Right lobe of liver (tissue), 6 donors: Measurements from ENCODE around the gene DENND1B. TPM values are rescaled to one million over a fixed set of nuclear protein-coding genes. Genes with fewer than 3 reads are reported as not detected.
A peak's percentile ranks its signal among the peaks of the same experiment; 100 is the strongest.

ENCODE experiments used
- ATAC-seq, 4 donors: fragments of 200-7000 bp; cut with Tn5 transposase; one replicate each; pipeline ENCODE4 v1.9.1; 2020; ENCODE audit warnings: mild to moderate bottlenecking in 4 of 4, moderate library complexity in 4 of 4
- DNase-seq, 3 donors: peaks; one replicate each; pipeline ENCODE4 v3.0.0-alpha.2; 2020
- H3K27ac ChIP-seq, 3 donors: fragments of 200-600 bp; one replicate each; pipeline ENCODE4 v1.8.0; 2022
- H3K27me3 ChIP-seq, 2 donors: fragments of 200-600 bp; one replicate each; pipeline ENCODE4 v1.8.0; 2022
- H3K36me3 ChIP-seq, 4 donors: fragments of 200-600 bp; sonication (generic) in 1 of 4; one replicate each; pipeline versions ENCODE4 v1.5.1 to v1.8.0; 2017 to 2022; ENCODE audit warnings: control low read depth in 1 of 4
- H3K4me1 ChIP-seq, 4 donors: fragments of 200-600 bp; sonication (generic) in 1 of 4; one replicate each; pipeline versions ENCODE4 v1.5.1 to v1.8.0; 2017 to 2022; ENCODE audit warnings: control low read depth in 1 of 4
- H3K4me3 ChIP-seq, 3 donors: fragments of 200-600 bp; one replicate each; pipeline ENCODE4 v1.8.0; 2022
- H3K9me3 ChIP-seq, 4 donors: fragments of 200-600 bp; sonication (generic) in 1 of 4; one replicate each; pipeline versions ENCODE4 v1.5.1 to v1.8.0; 2017 to 2022; ENCODE audit warnings: control low read depth in 1 of 4
- CTCF ChIP-seq, 4 donors: fragments of 200-600 bp in 3 of 4; fragments of 450-650 bp in 1 of 4; IDR thresholded peaks; one replicate each; pipeline versions ENCODE4 v1.5.1 to v1.8.0; 2016 to 2022; ENCODE audit warnings: antibody characterized with exemption in 4 of 4, mild to moderate bottlenecking in 2 of 4
- POLR2A ChIP-seq: fragments of 450-650 bp; IDR thresholded peaks from one replicate; pipeline ENCODE4 v1.6.1; 2017; ENCODE audit warnings: antibody characterized with exemption, mild to moderate bottlenecking
- WGBS: methylation state at CpG from one replicate; pipeline ENCODE4 v1.1.6; 2018; ENCODE audit warnings: low coverage, low lambda C conversion rate; ENCODE audit not compliant: insufficient coverage; ENCODE audit errors: missing lambda C conversion rate; 5-methylcytosine and 5-hydroxymethylcytosine counted together
- intact Hi-C, 2 donors: fragments of 100-400 bp; cut with DNase I; formaldehyde crosslinking; loops; one replicate each; pipeline versions ENCODE4 v1.11.2 to v1.14.1; 2022
- total RNA-seq, 6 experiments: library from RNA; depleted of rRNA in 2 of 6; stranded (reverse); fragments of >200 nt in 2 of 6; fragmentation: NEBNext Ultra II Directional in 3 of 6; extraction: Animal tissue kit (Norgen Biotek cat#: 25700) in 3 of 6; gene quantifications; one replicate each; pipeline versions ENCODE4 v1.1.0 to v1.2.4, GENCODE V29; 2016 to 2023
- donor health status: DM: no; HTN: yes; CAD: no.
- donor health status: DM: no; HTN: no; CAD: no.
- donor health status: DM: no; HTN: no; CAD: no.
- donor health status: DM: no; HTN: yes; CAD: no.
- donor health status: DM: no; HTN: yes; CAD: no.

The DENND1B gene
- total RNA-seq, 6 experiments from 2014 or later, result 6.4 to 8.9 (median 7.3) TPM

GRCh38 chr1:197615693-197616011 is 159.6 kb downstream of the DENND1B start:
- H3K27me3 ChIP-seq, result no peaks in the 10 kb centered on the region
- H3K4me1 ChIP-seq, result peaks cover 0 to 21% (median 8%) of the 10 kb centered on the region in 4 donors
- peak overlapping the region in 1 of 3 donors; percentile 10 for H3K4me3 ChIP-seq
- 19% methylated on average over 2 of the region's 2 CpGs for WGBS
- H3K27ac ChIP-seq, result no peak overlapping the region
- no peaks in the 10 kb centered on the region for H3K9me3 ChIP-seq
- no peaks in the 10 kb centered on the region for H3K36me3 ChIP-seq
- ATAC-seq (peak; percentile 61 to 77 (median 66)), DNase-seq (no peak)
- intact Hi-C loops, result no loop called here
- TF ChIP-seq CTCF (IDR thresholded peaks at IDR 0.05), result no peak
- no peak for TF ChIP-seq POLR2A

- no peaks in the 10 kb centered on the region for H3K27me3 ChIP-seq
- H3K4me3 ChIP-seq, result peak overlapping the region in 1 of 3 donors; percentile 10
- H3K27ac ChIP-seq, result no peak overlapping the region
- DNase-seq, result peak in 1 of 3 donors; percentile 16
- H3K36me3 ChIP-seq, result no peaks in the 10 kb centered on the region
- peak; percentile 88 to 95 (median 93) for ATAC-seq
- intact Hi-C loops, result no loop called here
- no peaks in the 10 kb centered on the region for H3K9me3 ChIP-seq
- 19% methylated on average over 3 of the region's 3 CpGs for WGBS
- TF ChIP-seq CTCF (IDR thresholded peaks at IDR 0.05) (peak; percentile 60 to 72 (median 66)), POLR2A (no peak)
- peaks cover 0 to 20% (median 5%) of the 10 kb centered on the region in 4 donors for H3K4me1 ChIP-seq
These were observed 160.2 kb downstream of the DENND1B start for GRCh38 chr1:197614916-197615692.

GRCh38 chr1:197606168-197606845 is 169.0 kb downstream of the DENND1B start:
- ATAC-seq (no peak), DNase-seq (no peak)
- intact Hi-C loops, result no loop called here

GRCh38 chr1:197604302-197604701 is 171.0 kb downstream of the DENND1B start:
- intact Hi-C loops, result no loop called here

More at GRCh38 chr1:197606168-197606845, 169.0 kb downstream of the DENND1B start:
- no peaks in the 10 kb centered on the region for H3K27me3 ChIP-seq
- 94% methylated on average over 6 of the region's 6 CpGs for WGBS
- no peaks in the 10 kb centered on the region for H3K4me1 ChIP-seq
- H3K36me3 ChIP-seq, result no peaks in the 10 kb centered on the region
- TF ChIP-seq POLR2A (no peak), CTCF (IDR thresholded peaks at IDR 0.05) (no peak)
- no peak overlapping the region for H3K4me3 ChIP-seq
- no peaks in the 10 kb centered on the region for H3K9me3 ChIP-seq
- no peak overlapping the region for H3K27ac ChIP-seq

More at GRCh38 chr1:197604302-197604701, 171.0 kb downstream of the DENND1B start:
- no peaks in the 10 kb centered on the region for H3K4me1 ChIP-seq
- no peak overlapping the region for H3K27ac ChIP-seq
- TF ChIP-seq CTCF (IDR thresholded peaks at IDR 0.05), result no peak
- no peak for TF ChIP-seq POLR2A
- DNase-seq (no peak), ATAC-seq (no peak)
- no peaks in the 10 kb centered on the region for H3K9me3 ChIP-seq
- WGBS, result 100% methylated on average over 1 of the region's 1 CpG
- no peaks in the 10 kb centered on the region for H3K27me3 ChIP-seq
- no peaks in the 10 kb centered on the region for H3K36me3 ChIP-seq
- no peak overlapping the region for H3K4me3 ChIP-seq
